Measurements from ENCODE around the gene MOCS2. TPM values are rescaled to one million over a fixed set of nuclear protein-coding genes. Genes with fewer than 3 reads are reported as not detected.

MOCS2 gene
- total RNA-seq (10 to 100 TPM; 57.2 to 67.7 TPM), polyA plus RNA-seq (ENCODE audit: insufficient read length in 2 of 2) (100 to 1,000 TPM in 1 of 2 donors, 10 to 100 TPM in 1; 87.7 to 109 TPM)
- long read RNA-seq, donor 1, transcript MOCS2-203 (7 exons, 1,337 nt): major isoform, 56 of 72 reads
- long read RNA-seq, donor 1, partial matches to known transcripts: 12 of 72 reads
- long read RNA-seq, donor 1, other reads (novel, unspliced or antisense): 0 of 72 reads
- long read RNA-seq, donor 2, transcript MOCS2-203 (7 exons, 1,337 nt): major isoform, 24 of 28 reads
- long read RNA-seq, donor 2, partial matches to known transcripts: 0 of 28 reads
- long read RNA-seq, donor 2, other reads (novel, unspliced or antisense): 0 of 28 reads
- long read RNA-seq, donor 3, transcript MOCS2-203 (7 exons, 1,337 nt): major isoform, 21 of 21 reads
- long read RNA-seq, donor 3, partial matches to known transcripts: 0 of 21 reads
- long read RNA-seq, donor 3, other reads (novel, unspliced or antisense): 0 of 21 reads
- long read RNA-seq, donor 4, transcript MOCS2-203 (7 exons, 1,337 nt): major isoform, 39 of 48 reads
- long read RNA-seq, donor 4, partial matches to known transcripts: 5 of 48 reads
- long read RNA-seq, donor 4, other reads (novel, unspliced or antisense): 0 of 48 reads

GRCh38 chr5:53109443-53110127 lies at the start of gene MOCS2:
Gene MOCS2, minus strand, starts transcription at chr5:53109757. Its CDS starts 2,583 bp downstream, at chr5:53107174.
- no peaks in the 10 kb centered on the region for H3K36me3 ChIP-seq (ENCODE audit: control insufficient read depth, insufficient read depth, low read length)
- H3K4me1 ChIP-seq (ENCODE audit: control insufficient read depth, insufficient read depth, low read length): peaks cover 5% of the 10 kb centered on the region
- H3K27ac ChIP-seq (ENCODE audit: low read depth, low read length): peak within 1 kb of the TSS; percentile 61
- peak within 1 kb of the TSS; percentile 86 for H3K4me3 ChIP-seq (ENCODE audit: low read depth, low read length)
- DNase-seq (ENCODE audit: low read depth in 4 of 6, low spot score in 6 of 6): peak; percentile 74 to 97 (median 87)
- under 1% methylated on average over 46 of the region's 54 CpGs for WGBS (ENCODE audit: insufficient coverage)
- no peaks in the 10 kb centered on the region for H3K9me3 ChIP-seq (ENCODE audit: control insufficient read depth, insufficient read depth, low read length)
- H3K27me3 ChIP-seq (ENCODE audit: control insufficient read depth, insufficient read depth, low read length): no peaks in the 10 kb centered on the region

GRCh38 chr5:53151713-53152458 lies 42.3 kb upstream of the MOCS2 start:
- 100% methylated on average over 3 of the region's 3 CpGs for WGBS (ENCODE audit: insufficient coverage)
- DNase-seq (ENCODE audit: low read depth in 4 of 6, low spot score in 6 of 6): peak in 1 of 6 donors; percentile 13
- Histone ChIP-seq H3K27me3 (ENCODE audit: control insufficient read depth, insufficient read depth, low read length) (no peaks in the 10 kb centered on the region), H3K27ac (ENCODE audit: low read depth, low read length) (no peak overlapping the region), H3K9me3 (ENCODE audit: control insufficient read depth, insufficient read depth, low read length) (no peaks in the 10 kb centered on the region), H3K4me3 (ENCODE audit: low read depth, low read length) (no peak overlapping the region), H3K36me3 (ENCODE audit: control insufficient read depth, insufficient read depth, low read length) (no peaks in the 10 kb centered on the region), H3K4me1 (ENCODE audit: control insufficient read depth, insufficient read depth, low read length) (no peaks in the 10 kb centered on the region)

- no peaks in the 10 kb centered on the region for H3K36me3 ChIP-seq (ENCODE audit: control insufficient read depth, insufficient read depth, low read length)
- no peak overlapping the region for H3K27ac ChIP-seq (ENCODE audit: low read depth, low read length)
- no CpG with 5 or more reads among the region's 1 CpG for WGBS (ENCODE audit: insufficient coverage)
- no peak overlapping the region for H3K4me3 ChIP-seq (ENCODE audit: low read depth, low read length)
- no peaks in the 10 kb centered on the region for H3K4me1 ChIP-seq (ENCODE audit: control insufficient read depth, insufficient read depth, low read length)
- DNase-seq (ENCODE audit: low read depth in 4 of 6, low spot score in 6 of 6): no peak
- H3K27me3 ChIP-seq (ENCODE audit: control insufficient read depth, insufficient read depth, low read length): no peaks in the 10 kb centered on the region
- no peaks in the 10 kb centered on the region for H3K9me3 ChIP-seq (ENCODE audit: control insufficient read depth, insufficient read depth, low read length)
These were observed 23.5 kb upstream of the MOCS2 start for GRCh38 chr5:53133020-53133419.

- WGBS (ENCODE audit: insufficient coverage): 75% methylated on average over 1 of the region's 2 CpGs
- no peak for DNase-seq (ENCODE audit: low read depth in 4 of 6, low spot score in 6 of 6)
These were observed 20.7 kb upstream of the MOCS2 start for GRCh38 chr5:53130266-53130665.

GRCh38 chr5:53128481-53128880 lies 18.9 kb upstream of the MOCS2 start:
- Histone ChIP-seq H3K4me1 (ENCODE audit: control insufficient read depth, insufficient read depth, low read length) (no peaks in the 10 kb centered on the region), H3K27me3 (ENCODE audit: control insufficient read depth, insufficient read depth, low read length) (no peaks in the 10 kb centered on the region), H3K27ac (ENCODE audit: low read depth, low read length) (no peak overlapping the region), H3K9me3 (ENCODE audit: control insufficient read depth, insufficient read depth, low read length) (no peaks in the 10 kb centered on the region), H3K36me3 (ENCODE audit: control insufficient read depth, insufficient read depth, low read length) (no peaks in the 10 kb centered on the region), H3K4me3 (ENCODE audit: low read depth, low read length) (no peak overlapping the region)
- no peak for DNase-seq (ENCODE audit: low read depth in 4 of 6, low spot score in 6 of 6)
- no CpG with 5 or more reads among the region's 1 CpG for WGBS (ENCODE audit: insufficient coverage)

More at GRCh38 chr5:53130266-53130665, 20.7 kb upstream of the MOCS2 start:
- Histone ChIP-seq H3K4me1 (ENCODE audit: control insufficient read depth, insufficient read depth, low read length) (no peaks in the 10 kb centered on the region), H3K27me3 (ENCODE audit: control insufficient read depth, insufficient read depth, low read length) (no peaks in the 10 kb centered on the region), H3K9me3 (ENCODE audit: control insufficient read depth, insufficient read depth, low read length) (no peaks in the 10 kb centered on the region), H3K27ac (ENCODE audit: low read depth, low read length) (no peak overlapping the region), H3K36me3 (ENCODE audit: control insufficient read depth, insufficient read depth, low read length) (no peaks in the 10 kb centered on the region), H3K4me3 (ENCODE audit: low read depth, low read length) (no peak overlapping the region)

- WGBS (ENCODE audit: insufficient coverage): no CpG with 5 or more reads among the region's 1 CpG
- no peak overlapping the region for H3K27ac ChIP-seq (ENCODE audit: low read depth, low read length)
- H3K9me3 ChIP-seq (ENCODE audit: control insufficient read depth, insufficient read depth, low read length): no peaks in the 10 kb centered on the region
- no peak for DNase-seq (ENCODE audit: low read depth in 4 of 6, low spot score in 6 of 6)
- H3K27me3 ChIP-seq (ENCODE audit: control insufficient read depth, insufficient read depth, low read length): no peaks in the 10 kb centered on the region
- H3K4me3 ChIP-seq (ENCODE audit: low read depth, low read length): no peak overlapping the region
- no peaks in the 10 kb centered on the region for H3K36me3 ChIP-seq (ENCODE audit: control insufficient read depth, insufficient read depth, low read length)
- H3K4me1 ChIP-seq (ENCODE audit: control insufficient read depth, insufficient read depth, low read length): no peaks in the 10 kb centered on the region
These were observed 17.6 kb upstream of the MOCS2 start for GRCh38 chr5:53127107-53127506.

- no peak overlapping the region for H3K4me3 ChIP-seq (ENCODE audit: low read depth, low read length)
- H3K9me3 ChIP-seq (ENCODE audit: control insufficient read depth, insufficient read depth, low read length): no peaks in the 10 kb centered on the region
- no peaks in the 10 kb centered on the region for H3K4me1 ChIP-seq (ENCODE audit: control insufficient read depth, insufficient read depth, low read length)
- WGBS (ENCODE audit: insufficient coverage): 92% methylated on average over 1 of the region's 3 CpGs
- H3K27me3 ChIP-seq (ENCODE audit: control insufficient read depth, insufficient read depth, low read length): no peaks in the 10 kb centered on the region
- H3K36me3 ChIP-seq (ENCODE audit: control insufficient read depth, insufficient read depth, low read length): no peaks in the 10 kb centered on the region
- H3K27ac ChIP-seq (ENCODE audit: low read depth, low read length): no peak overlapping the region
- DNase-seq (ENCODE audit: low read depth in 4 of 6, low spot score in 6 of 6): no peak
These were observed 17.0 kb upstream of the MOCS2 start for GRCh38 chr5:53126521-53126920.

- Histone ChIP-seq H3K9me3 (ENCODE audit: control insufficient read depth, insufficient read depth, low read length) (no peaks in the 10 kb centered on the region), H3K36me3 (ENCODE audit: control insufficient read depth, insufficient read depth, low read length) (no peaks in the 10 kb centered on the region), H3K27ac (ENCODE audit: low read depth, low read length) (no peak overlapping the region), H3K27me3 (ENCODE audit: control insufficient read depth, insufficient read depth, low read length) (no peaks in the 10 kb centered on the region), H3K4me3 (ENCODE audit: low read depth, low read length) (no peak overlapping the region), H3K4me1 (ENCODE audit: control insufficient read depth, insufficient read depth, low read length) (no peaks in the 10 kb centered on the region)
- DNase-seq (ENCODE audit: low read depth in 4 of 6, low spot score in 6 of 6): peak in 2 of 6 donors; percentile 25 to 63
These were observed 14.1 kb upstream of the MOCS2 start for GRCh38 chr5:53123702-53124101.

GRCh38 chr5:53120165-53120564 lies 10.6 kb upstream of the MOCS2 start:
- H3K36me3 ChIP-seq (ENCODE audit: control insufficient read depth, insufficient read depth, low read length): no peaks in the 10 kb centered on the region
- no peaks in the 10 kb centered on the region for H3K4me1 ChIP-seq (ENCODE audit: control insufficient read depth, insufficient read depth, low read length)
- H3K27ac ChIP-seq (ENCODE audit: low read depth, low read length): no peak overlapping the region
- H3K4me3 ChIP-seq (ENCODE audit: low read depth, low read length): no peak overlapping the region
- H3K27me3 ChIP-seq (ENCODE audit: control insufficient read depth, insufficient read depth, low read length): no peaks in the 10 kb centered on the region
- no peak for DNase-seq (ENCODE audit: low read depth in 4 of 6, low spot score in 6 of 6)
- 100% methylated on average over 1 of the region's 1 CpG for WGBS (ENCODE audit: insufficient coverage)
- no peaks in the 10 kb centered on the region for H3K9me3 ChIP-seq (ENCODE audit: control insufficient read depth, insufficient read depth, low read length)
